Stimulated activated memory B cell treated with anti-CD40 and anti-IgM and Interleukin-4, amounts not matched to agents 10 μg/mL and 1 μg/mL and 100 μg/mL, for 72 hours (primary cell): ENCODE data around the gene DNMT3A.

ENCODE experiments used
- ATAC-seq: fragments of 150-1000 bp; cut with Tn5 transposase; 2 replicates; pipeline ENCODE4 v1.10.0; 2021
- H3K27ac Mint-ChIP-seq: one replicate; pipeline ENCODE4 v1.8.0; 2022; ENCODE audit warnings: mild to moderate bottlenecking, mixed read lengths
- H3K27me3 Mint-ChIP-seq: one replicate; pipeline ENCODE4 v1.8.0; 2022; ENCODE audit warnings: mixed read lengths
- H3K36me3 Mint-ChIP-seq: one replicate; pipeline ENCODE4 v1.8.0; 2022; ENCODE audit warnings: mixed read lengths
- H3K4me1 Mint-ChIP-seq: one replicate; pipeline ENCODE4 v1.8.0; 2022; ENCODE audit warnings: mixed read lengths
- H3K4me3 Mint-ChIP-seq: one replicate; pipeline ENCODE4 v1.8.0; 2022; ENCODE audit warnings: mild to moderate bottlenecking, moderate library complexity, mixed read lengths
- H3K9me3 Mint-ChIP-seq: one replicate; pipeline ENCODE4 v1.8.0; 2022; ENCODE audit warnings: mixed read lengths

The DNMT3A gene

GRCh38 chr2:25341753-25342371 lies at the start of gene DNMT3A:
Gene DNMT3A (minus strand): TSS chr2:25341925. CDS start chr2:25313984, 27,941 bp downstream.
- H3K36me3 Mint-ChIP-seq: no peaks in the 10 kb centered on the region
- H3K4me3 Mint-ChIP-seq: peak within 1 kb of the TSS; percentile 84
- H3K27me3 Mint-ChIP-seq: no peaks in the 10 kb centered on the region
- H3K9me3 Mint-ChIP-seq: no peaks in the 10 kb centered on the region
- peaks cover 29% of the 10 kb centered on the region for H3K4me1 Mint-ChIP-seq
- peak; percentile 60 for ATAC-seq
- H3K27ac Mint-ChIP-seq: peak within 1 kb of the TSS; percentile 76

- no peak for ATAC-seq
- Mint-ChIP-seq H3K4me1 (peaks cover 54% of the 10 kb centered on the region), H3K36me3 (peaks cover 26% of the 10 kb centered on the region), H3K9me3 (no peaks in the 10 kb centered on the region), H3K27ac (peak overlapping the region; percentile 78), H3K4me3 (no peak overlapping the region), H3K27me3 (no peaks in the 10 kb centered on the region)
Observed at GRCh38 chr2:25389161-25389560, 47.4 kb upstream of the DNMT3A start.

- H3K27me3 Mint-ChIP-seq: no peaks in the 10 kb centered on the region
- H3K27ac Mint-ChIP-seq: peak overlapping the region; percentile 78
- peak overlapping the region; percentile 56 for H3K4me3 Mint-ChIP-seq
Observed at GRCh38 chr2:25388491-25388890, 46.8 kb upstream of the DNMT3A start.

GRCh38 chr2:25387876-25388449 lies 46.2 kb upstream of the DNMT3A start:
- Mint-ChIP-seq H3K36me3 (peaks cover 26% of the 10 kb centered on the region), H3K4me1 (peaks cover 53% of the 10 kb centered on the region), H3K27me3 (no peaks in the 10 kb centered on the region), H3K4me3 (peak overlapping the region; percentile 56), H3K27ac (peak overlapping the region; percentile 78), H3K9me3 (no peaks in the 10 kb centered on the region)
- no peak for ATAC-seq

More at GRCh38 chr2:25388491-25388890, 46.8 kb upstream of the DNMT3A start:
- Mint-ChIP-seq H3K4me1 (peaks cover 54% of the 10 kb centered on the region), H3K36me3 (peaks cover 26% of the 10 kb centered on the region), H3K9me3 (no peaks in the 10 kb centered on the region)
- peak; percentile 82 for ATAC-seq

- Mint-ChIP-seq H3K4me3 (peak overlapping the region; percentile 56), H3K27me3 (no peaks in the 10 kb centered on the region), H3K9me3 (no peaks in the 10 kb centered on the region), H3K27ac (peak overlapping the region; percentile 78), H3K4me1 (peaks cover 49% of the 10 kb centered on the region), H3K36me3 (peaks cover 26% of the 10 kb centered on the region)
- ATAC-seq: no peak
Observed at GRCh38 chr2:25386971-25387875, 45.5 kb upstream of the DNMT3A start.

GRCh38 chr2:25385910-25386309 lies 44.2 kb upstream of the DNMT3A start:
- H3K9me3 Mint-ChIP-seq: no peaks in the 10 kb centered on the region
- H3K4me3 Mint-ChIP-seq: no peak overlapping the region
- H3K27ac Mint-ChIP-seq: no peak overlapping the region
- peaks cover 26% of the 10 kb centered on the region for H3K36me3 Mint-ChIP-seq
- H3K27me3 Mint-ChIP-seq: no peaks in the 10 kb centered on the region
- no peak for ATAC-seq
- H3K4me1 Mint-ChIP-seq: peaks cover 52% of the 10 kb centered on the region

GRCh38 chr2:25383806-25384205 lies 42.1 kb upstream of the DNMT3A start:
- no peaks in the 10 kb centered on the region for H3K9me3 Mint-ChIP-seq
- no peak overlapping the region for H3K27ac Mint-ChIP-seq
- ATAC-seq: no peak
- H3K27me3 Mint-ChIP-seq: no peaks in the 10 kb centered on the region
- H3K36me3 Mint-ChIP-seq: peaks cover 18% of the 10 kb centered on the region
- no peak overlapping the region for H3K4me3 Mint-ChIP-seq
- peaks cover 56% of the 10 kb centered on the region for H3K4me1 Mint-ChIP-seq

GRCh38 chr2:25381502-25381901 lies 39.8 kb upstream of the DNMT3A start:
- H3K4me3 Mint-ChIP-seq: no peak overlapping the region
- H3K4me1 Mint-ChIP-seq: peaks cover 54% of the 10 kb centered on the region
- no peaks in the 10 kb centered on the region for H3K9me3 Mint-ChIP-seq
- no peaks in the 10 kb centered on the region for H3K27me3 Mint-ChIP-seq
- H3K36me3 Mint-ChIP-seq: peaks cover 3% of the 10 kb centered on the region
- no peak for ATAC-seq
- H3K27ac Mint-ChIP-seq: peak overlapping the region; percentile 20

GRCh38 chr2:25380586-25381375 lies 39.1 kb upstream of the DNMT3A start:
- no peak for ATAC-seq
- no peaks in the 10 kb centered on the region for H3K27me3 Mint-ChIP-seq
- H3K27ac Mint-ChIP-seq: peak overlapping the region; percentile 96
- no peaks in the 10 kb centered on the region for H3K36me3 Mint-ChIP-seq
- H3K4me1 Mint-ChIP-seq: peaks cover 58% of the 10 kb centered on the region
- H3K4me3 Mint-ChIP-seq: no peak overlapping the region
- H3K9me3 Mint-ChIP-seq: no peaks in the 10 kb centered on the region

- H3K36me3 Mint-ChIP-seq: no peaks in the 10 kb centered on the region
- H3K4me3 Mint-ChIP-seq: no peak overlapping the region
- H3K27ac Mint-ChIP-seq: peak overlapping the region; percentile 96
- H3K9me3 Mint-ChIP-seq: no peaks in the 10 kb centered on the region
- peaks cover 59% of the 10 kb centered on the region for H3K4me1 Mint-ChIP-seq
- ATAC-seq: no peak
- no peaks in the 10 kb centered on the region for H3K27me3 Mint-ChIP-seq
Observed at GRCh38 chr2:25380023-25380422, 38.3 kb upstream of the DNMT3A start.

- Mint-ChIP-seq H3K9me3 (no peaks in the 10 kb centered on the region), H3K27me3 (no peaks in the 10 kb centered on the region), H3K4me1 (peaks cover 59% of the 10 kb centered on the region), H3K4me3 (no peak overlapping the region), H3K36me3 (no peaks in the 10 kb centered on the region), H3K27ac (peak overlapping the region; percentile 96)
- no peak for ATAC-seq
Observed at GRCh38 chr2:25379535-25379934, 37.8 kb upstream of the DNMT3A start.

- Mint-ChIP-seq H3K27me3 (no peaks in the 10 kb centered on the region), H3K36me3 (no peaks in the 10 kb centered on the region), H3K4me1 (peaks cover 59% of the 10 kb centered on the region), H3K27ac (peak overlapping the region; percentile 96), H3K4me3 (no peak overlapping the region), H3K9me3 (no peaks in the 10 kb centered on the region)
- ATAC-seq: no peak
Observed at GRCh38 chr2:25378731-25379490, 37.2 kb upstream of the DNMT3A start.

- Mint-ChIP-seq H3K4me3 (peak overlapping the region; percentile 40), H3K4me1 (peaks cover 59% of the 10 kb centered on the region), H3K27me3 (no peaks in the 10 kb centered on the region), H3K36me3 (no peaks in the 10 kb centered on the region), H3K9me3 (no peaks in the 10 kb centered on the region), H3K27ac (peak overlapping the region; percentile 96)
- ATAC-seq: no peak
Observed at GRCh38 chr2:25377822-25378421, 36.2 kb upstream of the DNMT3A start.
